Stomach (tissue), 9 donors: ENCODE data around the gene PKLR. TPM values are rescaled to one million over a fixed set of nuclear protein-coding genes. Genes with fewer than 3 reads are reported as not detected.

ENCODE experiments used
- DNase-seq, 2 donors: peaks; one replicate each; pipeline versions ENCODE4 v3.0.0 to v3.0.0-alpha.2; 2013 to 2019
- H3K27ac ChIP-seq, 5 donors: fragments of 200-600 bp in 4 of 5; sonication (generic) in 4 of 5; one replicate each; pipeline ENCODE4 v1.5.1; 2013 to 2019; ENCODE audit warnings: mild to moderate bottlenecking in 1 of 5, moderate library complexity in 1 of 5
- H3K27me3 ChIP-seq, 3 donors: fragments of 200-600 bp; sonication (generic); one replicate each; pipeline ENCODE4 v1.5.1; 2017 to 2019; ENCODE audit warnings: mixed run types in 1 of 3
- H3K36me3 ChIP-seq, 4 donors: fragments of 200-600 bp; sonication (generic); 1 replicate in 3 of 4; 2 replicates in 1 of 4; pipeline ENCODE4 v1.5.1; 2016 to 2019
- H3K4me1 ChIP-seq, 4 donors: fragments of 200-600 bp; sonication (generic); one replicate each; pipeline ENCODE4 v1.5.1; 2016 to 2019
- H3K4me3 ChIP-seq, 4 donors: fragments of 200-600 bp; sonication (generic) in 3 of 4; one replicate each; pipeline ENCODE4 v1.5.1; 2016 to 2019; ENCODE audit warnings: mild to moderate bottlenecking in 1 of 4
- H3K9me3 ChIP-seq, 4 donors: fragments of 200-600 bp; sonication (generic); one replicate each; pipeline ENCODE4 v1.5.1; 2016 to 2019
- EP300 ChIP-seq: sonication (generic); formaldehyde crosslinking; IDR thresholded peaks from one replicate; pipeline ENCODE4 v1.6.1; 2017; ENCODE audit warnings: antibody characterized with exemption
- POLR2A ChIP-seq, 4 donors: fragments of 450-650 bp; IDR thresholded peaks; one replicate each; pipeline ENCODE4 v1.6.1; 2016; ENCODE audit warnings: antibody characterized with exemption in 4 of 4, control low read depth in 2 of 4, mild to moderate bottlenecking in 1 of 4, moderate library complexity in 1 of 4
- POLR2AphosphoS5 ChIP-seq, 3 donors: sonication (generic); formaldehyde crosslinking; IDR thresholded peaks; one replicate each; pipeline ENCODE4 v1.6.1; 2016; ENCODE audit warnings: antibody characterized with exemption in 3 of 3
- WGBS, 5 donors: extraction: QIAGEN DNeasy Blood & Tissue Kit in 3 of 5; methylation state at CpG; one replicate each; pipeline versions ENCODE4 v1.1.5 to v1.1.7; 2013 to 2018; 5-methylcytosine and 5-hydroxymethylcytosine counted together
- intact Hi-C: fragments of 100-400 bp; cut with DNase I; formaldehyde crosslinking; loops from one replicate; pipeline ENCODE4 v1.15.1; 2023; ENCODE audit warnings: low total_unique reads
- polyA plus RNA-seq, 3 donors: library from polyadenylated mRNA; stranded (reverse); fragments of 200-250 nt; gene quantifications; one replicate each; pipeline ENCODE4 v1.2.3, GENCODE V29; 2013
- total RNA-seq, 5 donors: library from RNA; depleted of rRNA; stranded (reverse); fragments of >200 nt; gene quantifications; one replicate each; pipeline versions ENCODE4 v1.1.0 to v1.2.3, GENCODE V29; 2014 to 2016
- TF ChIP-seq, protein P1 (sequence below), 7 experiments: fragments of 450-650 bp in 4 of 7; fragments of 200-600 bp in 3 of 7; sonication (generic) in 3 of 7; IDR thresholded peaks; one replicate each; pipeline ENCODE4 v1.5.1; 2016 to 2019; ENCODE audit warnings: antibody characterized with exemption in 7 of 7, control low read depth in 2 of 7, mild to moderate bottlenecking in 1 of 7
- donor health status: healthy with polysubstance abuse.
- donor health status: Bipolar disorder and iron deficiency.
- donor health status: healthy.

Gene PKLR
- total and polyA plus RNA-seq, 8 donors: 4.6 TPM; not detected in 7

GRCh38 chr1:155297384-155297783, 3.9 kb downstream of the PKLR start:
- DNase-seq: no peak
- peaks cover 7 to 12% (median 9%) of the 10 kb centered on the region in 4 donors for H3K4me1 ChIP-seq
- no peak overlapping the region for H3K27ac ChIP-seq
- peaks cover 13 to 48% (median 27%) of the 10 kb centered on the region in 3 donors for H3K27me3 ChIP-seq
- H3K36me3 ChIP-seq: no peaks in the 10 kb centered on the region
- intact Hi-C loops: no loop called here
- no peaks in the 10 kb centered on the region for H3K9me3 ChIP-seq
- TF ChIP-seq, protein P1, sequence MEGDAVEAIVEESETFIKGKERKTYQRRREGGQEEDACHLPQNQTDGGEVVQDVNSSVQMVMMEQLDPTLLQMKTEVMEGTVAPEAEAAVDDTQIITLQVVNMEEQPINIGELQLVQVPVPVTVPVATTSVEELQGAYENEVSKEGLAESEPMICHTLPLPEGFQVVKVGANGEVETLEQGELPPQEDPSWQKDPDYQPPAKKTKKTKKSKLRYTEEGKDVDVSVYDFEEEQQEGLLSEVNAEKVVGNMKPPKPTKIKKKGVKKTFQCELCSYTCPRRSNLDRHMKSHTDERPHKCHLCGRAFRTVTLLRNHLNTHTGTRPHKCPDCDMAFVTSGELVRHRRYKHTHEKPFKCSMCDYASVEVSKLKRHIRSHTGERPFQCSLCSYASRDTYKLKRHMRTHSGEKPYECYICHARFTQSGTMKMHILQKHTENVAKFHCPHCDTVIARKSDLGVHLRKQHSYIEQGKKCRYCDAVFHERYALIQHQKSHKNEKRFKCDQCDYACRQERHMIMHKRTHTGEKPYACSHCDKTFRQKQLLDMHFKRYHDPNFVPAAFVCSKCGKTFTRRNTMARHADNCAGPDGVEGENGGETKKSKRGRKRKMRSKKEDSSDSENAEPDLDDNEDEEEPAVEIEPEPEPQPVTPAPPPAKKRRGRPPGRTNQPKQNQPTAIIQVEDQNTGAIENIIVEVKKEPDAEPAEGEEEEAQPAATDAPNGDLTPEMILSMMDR (IDR thresholded peaks at IDR 0.05): no peak
- TF ChIP-seq EP300 (no peak), POLR2AphosphoS5 (IDR thresholded peaks at IDR 0.05) (no peak), POLR2A (IDR thresholded peaks at IDR 0.05) (no peak)
- 69 to 78% (median 75%) methylated on average over 7 of the region's 7 CpGs for WGBS, 5 donors
- no peak overlapping the region for H3K4me3 ChIP-seq

DNA sequence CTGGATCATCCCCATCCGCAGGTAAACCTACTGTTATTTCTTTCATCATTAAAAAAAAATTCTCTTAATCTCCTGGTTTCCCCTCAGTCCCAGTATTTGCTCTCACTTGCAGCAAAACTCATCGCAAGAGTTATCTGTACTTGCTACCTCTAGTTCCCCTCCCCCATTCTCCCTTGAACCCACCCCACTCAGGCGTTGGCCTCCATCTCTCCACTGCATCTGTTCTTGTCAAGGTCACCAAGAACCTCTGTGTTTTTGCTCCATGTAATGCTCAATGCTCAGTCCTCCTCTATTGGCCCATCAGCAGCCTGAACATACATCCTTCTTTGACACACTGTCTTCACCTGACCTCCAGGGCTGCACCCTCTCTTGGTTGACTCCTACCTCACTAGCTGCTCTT, 4.6 kb downstream of the PKLR start:
- Histone ChIP-seq H3K9me3 (no peaks in the 10 kb centered on the region), H3K36me3 (no peaks in the 10 kb centered on the region), H3K27ac (no peak overlapping the region), H3K4me3 (no peak overlapping the region), H3K4me1 (peaks cover 7 to 12% (median 9%) of the 10 kb centered on the region in 4 donors), H3K27me3 (peaks cover 13 to 51% (median 27%) of the 10 kb centered on the region in 3 donors)
- no peak for DNase-seq
- intact Hi-C loops: no loop called here
- WGBS, 5 donors: 69 to 88% (median 86%) methylated on average over 3 of the region's 3 CpGs
- TF ChIP-seq, protein P1 (IDR thresholded peaks at IDR 0.05): no peak
- TF ChIP-seq POLR2A (IDR thresholded peaks at IDR 0.05): no peak
- no peak for TF ChIP-seq EP300
- no peak for TF ChIP-seq POLR2AphosphoS5 (IDR thresholded peaks at IDR 0.05)

- Histone ChIP-seq H3K4me3 (no peak overlapping the region), H3K4me1 (peaks cover 7 to 12% (median 9%) of the 10 kb centered on the region in 4 donors), H3K27me3 (peaks cover 13 to 53% (median 27%) of the 10 kb centered on the region in 3 donors), H3K27ac (no peak overlapping the region), H3K9me3 (no peaks in the 10 kb centered on the region), H3K36me3 (no peaks in the 10 kb centered on the region)
- intact Hi-C loops: no loop called here
- TF ChIP-seq, protein P1 (IDR thresholded peaks at IDR 0.05): no peak
- TF ChIP-seq POLR2AphosphoS5 (IDR thresholded peaks at IDR 0.05): no peak
- TF ChIP-seq POLR2A (IDR thresholded peaks at IDR 0.05): no peak
- no peak for TF ChIP-seq EP300
- 82 to 88% (median 87%) methylated on average over 4 to 7 of the region's 7 CpGs for WGBS, 5 donors
- no peak for DNase-seq
Observed at GRCh38 chr1:155295942-155296267, 5.3 kb downstream of the PKLR start.

- Histone ChIP-seq H3K27ac (no peak overlapping the region), H3K4me3 (peak overlapping the region in 3 of 4 donors; percentile 13 to 27 (median 23)), H3K4me1 (peaks cover 7 to 12% (median 9%) of the 10 kb centered on the region in 4 donors), H3K36me3 (no peaks in the 10 kb centered on the region), H3K27me3 (peaks cover 13 to 53% (median 27%) of the 10 kb centered on the region in 3 donors), H3K9me3 (no peaks in the 10 kb centered on the region)
- intact Hi-C loops: no loop called here
- DNase-seq: no peak
- TF ChIP-seq, protein P1 (IDR thresholded peaks at IDR 0.05): no peak
- no peak for TF ChIP-seq POLR2AphosphoS5 (IDR thresholded peaks at IDR 0.05)
- no peak for TF ChIP-seq POLR2A (IDR thresholded peaks at IDR 0.05)
- TF ChIP-seq EP300: no peak
- 9 to 20% (median 15%) methylated on average over 22 to 47 of the region's 47 CpGs for WGBS, 5 donors
Observed at GRCh38 chr1:155295183-155295941, 5.9 kb downstream of the PKLR start.
